Lung (tissue), 12 donors: ENCODE measurements around the gene HSPBAP1. TPM values are rescaled to one million over a fixed set of nuclear protein-coding genes. Genes with fewer than 3 reads are reported as not detected.

Source experiments
- ATAC-seq: fragments of 200-7000 bp; cut with Tn5 transposase; one replicate; pipeline ENCODE4 v1.9.1; 2020; ENCODE audit warnings: moderate number of reproducible peaks; ENCODE audit not compliant: insufficient read depth, low FRiP score
- DNase-seq, 3 donors: peaks; one replicate each; pipeline ENCODE4 v3.0.0-alpha.2; 2013 to 2017
- H3K27ac ChIP-seq, 2 donors: one replicate each; pipeline ENCODE4 v1.5.1; 2013; ENCODE audit warnings: mild to moderate bottlenecking in 2 of 2, moderate library complexity in 2 of 2, control low read depth in 1 of 2, inconsistent platforms in 1 of 2, low read depth in 1 of 2, low read length in 1 of 2
- H3K27me3 ChIP-seq, 3 donors: one replicate each; pipeline ENCODE4 v1.5.1; 2013; ENCODE audit warnings: low read length in 2 of 3; ENCODE audit not compliant: control insufficient read depth in 3 of 3, insufficient read depth in 3 of 3
- H3K36me3 ChIP-seq, 4 donors: one replicate each; pipeline ENCODE4 v1.5.1; 2013; ENCODE audit warnings: low read length in 4 of 4, mild to moderate bottlenecking in 1 of 4, moderate library complexity in 1 of 4; ENCODE audit not compliant: control insufficient read depth in 4 of 4, insufficient read depth in 4 of 4
- H3K4me1 ChIP-seq, 5 donors: one replicate each; pipeline ENCODE4 v1.5.1; 2013; ENCODE audit warnings: low read length in 5 of 5, mild to moderate bottlenecking in 2 of 5, moderate library complexity in 1 of 5; ENCODE audit not compliant: control insufficient read depth in 5 of 5, insufficient read depth in 5 of 5
- H3K4me3 ChIP-seq: one replicate; pipeline ENCODE4 v1.5.1; 2013; ENCODE audit warnings: mild to moderate bottlenecking, control low read depth, moderate library complexity
- H3K9ac ChIP-seq, 2 donors: one replicate each; pipeline ENCODE4 v1.5.1; 2013; ENCODE audit warnings: low read length in 2 of 2, control low read depth in 1 of 2; ENCODE audit not compliant: insufficient read depth in 1 of 2
- H3K9me3 ChIP-seq, 4 donors: one replicate each; pipeline ENCODE4 v1.5.1; 2013; ENCODE audit warnings: low read length in 3 of 4, mild to moderate bottlenecking in 1 of 4, moderate library complexity in 1 of 4; ENCODE audit not compliant: control insufficient read depth in 4 of 4, insufficient read depth in 3 of 4
- CTCF ChIP-seq: IDR thresholded peaks from 2 replicates; pipeline ENCODE4 v1.5.1; 2012; ENCODE audit warnings: mild to moderate bottlenecking; ENCODE audit errors: control extremely low read depth, extremely low read depth
- WGBS, 2 donors: extraction: QIAGEN DNeasy Blood & Tissue Kit; methylation state at CpG; one replicate each; pipeline ENCODE4 v1.1.7; 2013; 5-methylcytosine and 5-hydroxymethylcytosine counted together
- polyA plus RNA-seq, 2 donors: library from polyadenylated mRNA; stranded (reverse); fragments of 200-250 nt; gene quantifications; one replicate each; pipeline ENCODE4 v1.2.1, GENCODE V29; 2013
- total RNA-seq, 2 donors: library from RNA; depleted of rRNA in 1 of 2; stranded (reverse); fragments of >200 nt in 1 of 2; gene quantifications; one replicate each; pipeline ENCODE4 v1.2.1, GENCODE V29; 2014 to 2021
- donor health status: control.
- donor health status: control.
- donor health status: Bipolar disorder and iron deficiency.
- donor health status: healthy.
- donor health status: DM: yes; HTN: yes; CAD: no.

Gene HSPBAP1
- total and polyA plus RNA-seq, 4 donors, result 8.4 to 15.9 (median 11.1) TPM

GRCh38 chr3:122785231-122785630, 8.4 kb downstream of the HSPBAP1 start:
- H3K9me3 ChIP-seq, result no peaks in the 10 kb centered on the region
- TF ChIP-seq CTCF, result no peak
- WGBS, 2 donors, result 87 to 89% methylated on average over 1 of the region's 1 CpG

GRCh38 chr3:122784436-122784835, 9.2 kb downstream of the HSPBAP1 start:
- no peaks in the 10 kb centered on the region for H3K9me3 ChIP-seq
- no peaks in the 10 kb centered on the region for H3K4me1 ChIP-seq
- H3K9ac ChIP-seq, result no peak overlapping the region
- no peak for ATAC-seq
- no peak for TF ChIP-seq CTCF
- H3K27me3 ChIP-seq, result no peaks in the 10 kb centered on the region
- H3K36me3 ChIP-seq, result peaks cover 0 to 2% (median 0%) of the 10 kb centered on the region in 4 donors
- no peak overlapping the region for H3K27ac ChIP-seq
- no peak for DNase-seq
- 89 to 97% methylated on average over 1 of the region's 1 CpG for WGBS, 2 donors
- H3K4me3 ChIP-seq, result no peak overlapping the region

More at GRCh38 chr3:122785231-122785630, 8.4 kb downstream of the HSPBAP1 start:
- Histone ChIP-seq H3K36me3 (peaks cover 0 to 2% (median 0%) of the 10 kb centered on the region in 4 donors), H3K9ac (no peak overlapping the region), H3K4me1 (peaks cover 0 to 1% (median 0%) of the 10 kb centered on the region in 5 donors), H3K27ac (no peak overlapping the region), H3K4me3 (no peak overlapping the region), H3K27me3 (no peaks in the 10 kb centered on the region)
- DNase-seq, result no peak
- ATAC-seq, result no peak

- Histone ChIP-seq H3K4me1 (no peaks in the 10 kb centered on the region), H3K9me3 (no peaks in the 10 kb centered on the region), H3K4me3 (no peak overlapping the region), H3K36me3 (peaks cover 0 to 2% (median 0%) of the 10 kb centered on the region in 4 donors), H3K27ac (no peak overlapping the region), H3K9ac (no peak overlapping the region), H3K27me3 (no peaks in the 10 kb centered on the region)
- ATAC-seq (no peak), DNase-seq (no peak)
- TF ChIP-seq CTCF, result no peak
- WGBS, 2 donors, result 98 to 100% methylated on average over 1 of the region's 1 CpG
Observed at GRCh38 chr3:122782804-122783203, 10.8 kb downstream of the HSPBAP1 start.

- Histone ChIP-seq H3K27ac (no peak overlapping the region), H3K9ac (no peak overlapping the region), H3K27me3 (no peaks in the 10 kb centered on the region), H3K36me3 (peaks cover 0 to 5% (median 2%) of the 10 kb centered on the region in 4 donors), H3K9me3 (no peaks in the 10 kb centered on the region), H3K4me3 (no peak overlapping the region), H3K4me1 (peaks cover 0 to 2% (median 0%) of the 10 kb centered on the region in 5 donors)
- no peak for TF ChIP-seq CTCF
- no peak for ATAC-seq
- DNase-seq, result no peak
- WGBS, 2 donors, result 85 to 93% methylated on average over 3 of the region's 3 CpGs
Observed at GRCh38 chr3:122777563-122777962, 16.1 kb downstream of the HSPBAP1 start.
